Measurements from ENCODE around the gene MSANTD3.

The MSANTD3 gene

GRCh38 chr9:100473276-100474081 lies 46.5 kb downstream of the MSANTD3 start:
- peak overlapping the region; percentile 33 for H3K4me3 ChIP-seq (ENCODE audit: low read depth, low read length)
- no peak for TF ChIP-seq CTCF (IDR thresholded peaks at IDR 0.05; ENCODE audit: control insufficient read depth, extremely low read depth, insufficient read depth)
- DNase-seq (ENCODE audit: low read depth) = no peak

- no peak overlapping the region for H3K4me3 ChIP-seq (ENCODE audit: low read depth, low read length)
- TF ChIP-seq CTCF (IDR thresholded peaks at IDR 0.05; ENCODE audit: control insufficient read depth, extremely low read depth, insufficient read depth) = no peak
- no peak for DNase-seq (ENCODE audit: low read depth)
Measured at GRCh38 chr9:100474082-100474923, 47.4 kb downstream of the MSANTD3 start.

- no peak for TF ChIP-seq CTCF (IDR thresholded peaks at IDR 0.05; ENCODE audit: control insufficient read depth, extremely low read depth, insufficient read depth)
- DNase-seq (ENCODE audit: low read depth) = no peak
- no peak overlapping the region for H3K4me3 ChIP-seq (ENCODE audit: low read depth, low read length)
Measured at GRCh38 chr9:100474924-100475276, 48.0 kb downstream of the MSANTD3 start.

GRCh38 chr9:100477241-100477640 lies 50.3 kb downstream of the MSANTD3 start:
- TF ChIP-seq CTCF (IDR thresholded peaks at IDR 0.05; ENCODE audit: control insufficient read depth, extremely low read depth, insufficient read depth) = no peak
- H3K4me3 ChIP-seq (ENCODE audit: low read depth, low read length) = no peak overlapping the region
- no peak for DNase-seq (ENCODE audit: low read depth)

GRCh38 chr9:100478192-100478591 lies 51.2 kb downstream of the MSANTD3 start:
- TF ChIP-seq CTCF (IDR thresholded peaks at IDR 0.05; ENCODE audit: control insufficient read depth, extremely low read depth, insufficient read depth) = no peak
- no peak for DNase-seq (ENCODE audit: low read depth)

GRCh38 chr9:100479820-100480219 lies 52.9 kb downstream of the MSANTD3 start:
- DNase-seq (ENCODE audit: low read depth) = no peak
- no peak for TF ChIP-seq CTCF (IDR thresholded peaks at IDR 0.05; ENCODE audit: control insufficient read depth, extremely low read depth, insufficient read depth)
- H3K4me3 ChIP-seq (ENCODE audit: low read depth, low read length) = no peak overlapping the region

More at GRCh38 chr9:100478192-100478591, 51.2 kb downstream of the MSANTD3 start:
- no peak overlapping the region for H3K4me3 ChIP-seq (ENCODE audit: low read depth, low read length)

Data from LNCaP clone FGC (cell line).